Suprapubic skin (tissue), 4 donors: Measurements from ENCODE around the gene CDKN2B-AS1. TPM values are rescaled to one million over a fixed set of nuclear protein-coding genes. Genes with fewer than 3 reads are reported as not detected.

Experiments
- DNase-seq, 2 donors: peaks; one replicate each; pipeline ENCODE4 v3.0.0-alpha.2; 2019; ENCODE audit warnings: low spot score in 2 of 2
- H3K27ac ChIP-seq: fragments of 200-600 bp; sonication (generic); one replicate; pipeline ENCODE4 v1.5.1; 2019
- H3K27me3 ChIP-seq: fragments of 200-600 bp; sonication (generic); one replicate; pipeline ENCODE4 v1.5.1; 2019
- H3K36me3 ChIP-seq: fragments of 200-600 bp; sonication (generic); one replicate; pipeline ENCODE4 v1.5.1; 2019
- H3K4me1 ChIP-seq: fragments of 200-600 bp; sonication (generic); one replicate; pipeline ENCODE4 v1.5.1; 2019
- H3K4me3 ChIP-seq: fragments of 200-600 bp; sonication (generic); one replicate; pipeline ENCODE4 v1.5.1; 2019; ENCODE audit warnings: mild to moderate bottlenecking
- H3K9me3 ChIP-seq: fragments of 200-600 bp; sonication (generic); one replicate; pipeline ENCODE4 v1.5.1; 2019
- EP300 ChIP-seq: sonication (generic); formaldehyde crosslinking; IDR thresholded peaks from one replicate; pipeline ENCODE4 v1.6.1; 2017; ENCODE audit warnings: antibody characterized with exemption
- POLR2A ChIP-seq, 2 donors: fragments of 450-650 bp; IDR thresholded peaks; one replicate each; pipeline ENCODE4 v1.6.1; 2017; ENCODE audit warnings: antibody characterized with exemption in 2 of 2, mild to moderate bottlenecking in 2 of 2, moderate library complexity in 2 of 2
- POLR2AphosphoS5 ChIP-seq, 3 donors: sonication (generic); formaldehyde crosslinking; IDR thresholded peaks; one replicate each; pipeline ENCODE4 v1.6.1; 2017; ENCODE audit warnings: antibody characterized with exemption in 3 of 3
- WGBS: methylation state at CpG from one replicate; pipeline ENCODE4 v1.1.5; 2018; 5-methylcytosine and 5-hydroxymethylcytosine counted together
- total RNA-seq, 4 donors: library from RNA; depleted of rRNA; stranded (reverse); fragments of >200 nt; gene quantifications; one replicate each; pipeline ENCODE4 v1.1.0, GENCODE V29; 2016
- TF ChIP-seq, protein P1 (sequence below), 2 donors: fragments of 200-600 bp in 1 of 2; fragments of 450-650 bp in 1 of 2; sonication (generic) in 1 of 2; IDR thresholded peaks; one replicate each; pipeline ENCODE4 v1.5.1; 2016 to 2019; ENCODE audit warnings: antibody characterized with exemption in 2 of 2, mild to moderate bottlenecking in 1 of 2, moderate library complexity in 1 of 2

Gene CDKN2B-AS1
- total RNA-seq, 4 donors from 2014 or later, result 0.59 TPM; not detected in 3

DNA sequence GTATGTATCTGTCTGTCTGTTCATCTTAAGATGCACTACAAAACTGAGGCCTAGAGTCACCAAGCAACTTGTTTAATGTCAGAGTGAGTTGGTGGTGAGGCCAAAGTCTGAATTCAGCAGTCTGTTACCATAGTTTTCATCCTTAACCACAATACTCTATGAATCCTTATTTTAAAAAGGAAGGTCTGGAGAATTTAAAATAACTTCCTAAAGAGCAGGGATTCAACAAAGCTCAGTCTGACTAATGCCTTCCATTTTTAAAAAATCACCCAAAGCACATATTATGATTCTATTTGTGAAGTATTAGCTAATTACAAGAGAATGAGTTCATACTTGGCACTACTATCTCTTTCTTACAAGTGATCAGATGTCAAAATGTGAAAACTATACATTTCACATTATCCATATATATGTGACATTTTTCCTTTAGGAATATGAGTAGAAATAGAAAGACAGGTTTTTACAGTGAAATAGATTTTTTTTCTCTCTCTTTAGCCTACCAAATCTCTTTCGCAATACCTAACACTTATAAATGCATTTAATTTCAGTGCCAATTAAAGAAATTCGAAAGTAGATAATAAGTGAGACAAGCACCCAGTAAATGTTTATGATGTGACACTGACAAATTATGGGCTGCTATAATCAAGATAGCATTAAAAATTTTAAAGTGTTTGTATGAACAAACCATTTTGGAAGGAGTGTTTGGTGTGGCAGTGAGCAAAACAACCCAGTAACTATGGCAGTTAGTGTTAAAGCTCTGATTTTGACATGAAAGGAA is 116.8 kb downstream of the CDKN2B-AS1 start:
- no peaks in the 10 kb centered on the region for H3K36me3 ChIP-seq
- DNase-seq, result no peak
- H3K4me3 ChIP-seq, result no peak overlapping the region
- no peaks in the 10 kb centered on the region for H3K9me3 ChIP-seq
- TF ChIP-seq, protein P1, sequence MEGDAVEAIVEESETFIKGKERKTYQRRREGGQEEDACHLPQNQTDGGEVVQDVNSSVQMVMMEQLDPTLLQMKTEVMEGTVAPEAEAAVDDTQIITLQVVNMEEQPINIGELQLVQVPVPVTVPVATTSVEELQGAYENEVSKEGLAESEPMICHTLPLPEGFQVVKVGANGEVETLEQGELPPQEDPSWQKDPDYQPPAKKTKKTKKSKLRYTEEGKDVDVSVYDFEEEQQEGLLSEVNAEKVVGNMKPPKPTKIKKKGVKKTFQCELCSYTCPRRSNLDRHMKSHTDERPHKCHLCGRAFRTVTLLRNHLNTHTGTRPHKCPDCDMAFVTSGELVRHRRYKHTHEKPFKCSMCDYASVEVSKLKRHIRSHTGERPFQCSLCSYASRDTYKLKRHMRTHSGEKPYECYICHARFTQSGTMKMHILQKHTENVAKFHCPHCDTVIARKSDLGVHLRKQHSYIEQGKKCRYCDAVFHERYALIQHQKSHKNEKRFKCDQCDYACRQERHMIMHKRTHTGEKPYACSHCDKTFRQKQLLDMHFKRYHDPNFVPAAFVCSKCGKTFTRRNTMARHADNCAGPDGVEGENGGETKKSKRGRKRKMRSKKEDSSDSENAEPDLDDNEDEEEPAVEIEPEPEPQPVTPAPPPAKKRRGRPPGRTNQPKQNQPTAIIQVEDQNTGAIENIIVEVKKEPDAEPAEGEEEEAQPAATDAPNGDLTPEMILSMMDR (IDR thresholded peaks at IDR 0.05), result no peak
- TF ChIP-seq POLR2A (IDR thresholded peaks at IDR 0.05), result no peak
- TF ChIP-seq POLR2AphosphoS5 (IDR thresholded peaks at IDR 0.05), result no peak
- no peak for TF ChIP-seq EP300
- H3K27ac ChIP-seq, result no peak overlapping the region
- no peaks in the 10 kb centered on the region for H3K27me3 ChIP-seq
- no peaks in the 10 kb centered on the region for H3K4me1 ChIP-seq
- WGBS, result 61% methylated on average over 2 of the region's 2 CpGs

DNA sequence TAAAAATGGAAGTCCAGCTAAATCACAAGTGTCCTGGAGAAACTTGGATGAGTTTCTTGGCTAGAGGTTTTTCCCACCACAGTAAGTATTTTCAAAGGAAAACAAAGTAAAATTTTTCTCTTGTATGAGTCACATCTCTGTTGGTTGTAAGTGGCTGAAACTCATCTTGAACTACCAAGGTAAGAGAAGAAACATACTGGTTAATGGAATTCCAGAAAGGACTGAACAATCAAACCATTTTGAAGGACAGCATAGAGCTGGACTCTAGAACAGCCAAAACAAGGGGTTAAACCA is 117.3 kb downstream of the CDKN2B-AS1 start:
- Histone ChIP-seq H3K4me3 (no peak overlapping the region), H3K9me3 (no peaks in the 10 kb centered on the region), H3K36me3 (no peaks in the 10 kb centered on the region), H3K4me1 (peaks cover under 1% of the 10 kb centered on the region), H3K27me3 (no peaks in the 10 kb centered on the region), H3K27ac (no peak overlapping the region)
- TF ChIP-seq POLR2A (IDR thresholded peaks at IDR 0.05) (no peak), EP300 (no peak), POLR2AphosphoS5 (IDR thresholded peaks at IDR 0.05) (no peak)
- TF ChIP-seq, protein P1 (IDR thresholded peaks at IDR 0.05), result no peak
- no peak for DNase-seq

DNA sequence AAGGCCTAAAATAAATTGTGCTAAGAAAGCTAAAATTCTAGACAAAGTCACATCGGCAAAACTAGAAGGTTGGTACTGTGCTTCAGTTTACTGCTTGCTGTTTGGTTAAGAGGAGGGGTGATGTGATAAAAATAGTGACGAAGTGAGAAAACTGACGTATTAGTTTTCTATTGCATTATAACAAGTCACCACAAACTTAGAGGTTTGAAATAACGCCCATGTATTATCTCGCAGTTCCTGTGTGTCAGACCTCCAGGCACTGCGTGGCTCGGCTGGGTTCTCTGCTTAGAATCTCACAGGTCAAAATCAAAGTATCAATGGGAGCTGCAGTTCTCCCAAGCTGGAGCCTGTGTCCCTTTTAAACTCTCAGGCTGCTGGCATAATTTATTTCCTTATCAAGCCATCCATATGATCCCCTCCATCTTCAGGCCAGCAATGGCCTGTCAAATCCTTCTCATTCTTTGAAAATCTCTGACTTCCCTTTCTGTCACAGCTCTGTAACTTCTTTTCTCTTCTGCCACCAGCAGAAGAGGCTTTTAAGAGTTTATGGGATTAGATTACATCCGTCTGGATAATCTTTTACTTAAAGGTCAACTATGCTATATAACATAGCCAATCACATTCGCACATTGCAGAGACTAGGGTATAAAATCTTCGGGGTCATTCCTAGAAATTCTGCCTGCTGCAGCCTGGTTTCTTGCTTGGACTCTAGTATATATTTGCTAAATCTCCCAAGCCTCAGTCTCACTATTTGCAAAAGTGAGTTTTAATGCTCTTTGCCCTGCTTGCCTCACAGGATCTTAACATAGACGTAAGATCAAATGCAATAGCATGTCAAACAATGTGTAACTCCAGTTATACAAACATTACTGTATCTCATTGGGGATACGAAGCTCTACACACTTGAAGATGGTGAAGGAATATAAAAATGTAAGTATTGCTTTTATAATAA is 118.6 kb downstream of the CDKN2B-AS1 start:
- Histone ChIP-seq H3K4me3 (no peak overlapping the region), H3K9me3 (no peaks in the 10 kb centered on the region), H3K27me3 (no peaks in the 10 kb centered on the region), H3K27ac (no peak overlapping the region), H3K36me3 (no peaks in the 10 kb centered on the region), H3K4me1 (peaks cover 13% of the 10 kb centered on the region)
- 84% methylated on average over 12 of the region's 12 CpGs for WGBS
- no peak for DNase-seq
- TF ChIP-seq, protein P1 (IDR thresholded peaks at IDR 0.05), result no peak
- TF ChIP-seq EP300, result no peak
- no peak for TF ChIP-seq POLR2AphosphoS5 (IDR thresholded peaks at IDR 0.05)
- TF ChIP-seq POLR2A (IDR thresholded peaks at IDR 0.05), result no peak

DNA sequence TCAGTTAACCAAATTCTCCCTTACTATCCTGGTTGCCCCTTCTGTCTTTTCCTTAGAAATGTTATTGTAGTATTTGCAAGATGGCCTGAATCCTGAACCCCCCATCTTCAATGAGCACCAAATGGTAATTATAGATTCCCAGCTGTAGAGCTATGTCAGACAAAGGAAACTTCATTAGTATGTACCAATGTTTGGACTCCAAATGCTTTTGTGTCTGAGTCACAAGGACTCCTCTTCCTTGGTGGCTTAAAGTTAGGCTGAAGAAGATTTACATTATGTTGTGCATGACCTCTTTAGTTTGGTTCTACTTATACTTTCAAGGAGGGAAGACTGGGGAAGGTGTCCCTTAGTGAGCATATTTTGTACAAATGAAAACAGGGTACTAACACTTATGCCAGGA is 120.4 kb downstream of the CDKN2B-AS1 start:
- TF ChIP-seq, protein P1 (IDR thresholded peaks at IDR 0.05), result no peak
- no peak for TF ChIP-seq POLR2A (IDR thresholded peaks at IDR 0.05)
- no peak for TF ChIP-seq EP300
- Histone ChIP-seq H3K27me3 (no peaks in the 10 kb centered on the region), H3K9me3 (no peaks in the 10 kb centered on the region), H3K4me1 (peaks cover 21% of the 10 kb centered on the region), H3K4me3 (no peak overlapping the region), H3K27ac (no peak overlapping the region), H3K36me3 (no peaks in the 10 kb centered on the region)
- no peak for DNase-seq

DNA sequence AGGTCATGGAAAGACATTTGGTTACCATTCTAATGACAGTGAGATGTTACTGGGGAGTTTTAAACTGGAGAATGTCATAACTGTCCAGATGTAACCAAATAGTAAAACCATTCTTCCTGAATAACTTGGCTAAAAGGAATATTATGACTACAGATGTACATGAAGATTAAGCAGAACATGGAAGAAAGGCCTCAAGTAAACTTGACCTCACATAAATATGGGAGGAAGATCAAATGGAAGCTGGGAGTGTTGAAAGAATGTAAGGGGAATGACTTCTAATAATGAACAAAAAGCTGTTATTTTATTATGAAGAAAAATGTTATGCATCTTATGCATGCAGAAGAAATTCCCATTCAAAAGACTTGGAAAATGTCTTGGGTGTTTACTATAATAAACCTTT is 122.2 kb downstream of the CDKN2B-AS1 start:
- Histone ChIP-seq H3K4me3 (no peak overlapping the region), H3K4me1 (peaks cover 21% of the 10 kb centered on the region), H3K27me3 (no peaks in the 10 kb centered on the region), H3K27ac (no peak overlapping the region), H3K36me3 (no peaks in the 10 kb centered on the region), H3K9me3 (no peaks in the 10 kb centered on the region)
- no peak for DNase-seq
- TF ChIP-seq POLR2A (IDR thresholded peaks at IDR 0.05), result no peak
- no peak for TF ChIP-seq EP300
- no peak for TF ChIP-seq POLR2AphosphoS5 (IDR thresholded peaks at IDR 0.05)
- TF ChIP-seq, protein P1 (IDR thresholded peaks at IDR 0.05), result no peak
